ENCODE results near the gene DNAJB1. TPM values are rescaled to one million over a fixed set of nuclear protein-coding genes. Genes with fewer than 3 reads are reported as not detected.
A peak's percentile ranks its signal among the peaks of the same experiment; 100 is the strongest.

Gene DNAJB1
- total and polyA plus RNA-seq, 2 of the 13 experiments (the other 11 are each of a cell fraction or from before 2014, with no cell fraction given), result 87.5 to 97.3 TPM

- no peak; the same call in 1 of the 2 replicates for TF ChIP-seq SNAPC4 (CRISPR knock-in tag; IDR thresholded peaks at IDR 0.05)
- TF ChIP-seq NFYB (CRISPR knock-in tag; IDR thresholded peaks at IDR 0.05), result peak; percentile 92
- peak; percentile 51; the same call in 1 of the 2 replicates for TF ChIP-seq GLI4 (CRISPR knock-in tag; IDR thresholded peaks at IDR 0.05; ENCODE audit: borderline replicate concordance)
- TF ChIP-seq KLF13 (CRISPR knock-in tag; IDR thresholded peaks at IDR 0.05), result no peak
- no peak for TF ChIP-seq RNF219 (CRISPR knock-in tag; IDR thresholded peaks at IDR 0.05)
- no peak for TF ChIP-seq ZBTB40 (IDR thresholded peaks at IDR 0.05)
- TF ChIP-seq ZBTB40 (CRISPR knock-in tag; IDR thresholded peaks at IDR 0.05), result no peak
- TF ChIP-seq PHF20 (CRISPR knock-in tag; IDR thresholded peaks at IDR 0.05), result 0 out of 2 replicates have a peak, but pooled peaks have one; percentile 12
- no peak for TF ChIP-seq MAFG (CRISPR knock-in tag; IDR thresholded peaks at IDR 0.05)
- peak; percentile 97 for TF ChIP-seq PHF21A (CRISPR knock-in tag; IDR thresholded peaks at IDR 0.05)
Observed at GRCh38 chr19:14496029-14496833, 22.0 kb downstream of the DNAJB1 start, which contains the start of gene GIPC1 (continued).
